Esophagus muscularis mucosa (tissue), 4 donors: Measurements from ENCODE around the gene DNAH12.

Source experiments
- EP300 ChIP-seq: sonication (generic); formaldehyde crosslinking; IDR thresholded peaks from one replicate; pipeline ENCODE4 v1.6.1; 2017; ENCODE audit warnings: antibody characterized with exemption
- POLR2A ChIP-seq: fragments of 450-650 bp; IDR thresholded peaks from one replicate; pipeline ENCODE4 v1.6.1; 2017; ENCODE audit warnings: antibody characterized with exemption, moderate library complexity, mild to moderate bottlenecking, low read depth
- POLR2AphosphoS5 ChIP-seq, 2 donors: sonication (generic); formaldehyde crosslinking; IDR thresholded peaks; one replicate each; pipeline ENCODE4 v1.6.1; 2017; ENCODE audit warnings: antibody characterized with exemption in 2 of 2
- TF ChIP-seq, protein P1 (sequence below), 3 experiments: fragments of 200-600 bp in 2 of 3; fragments of 450-650 bp in 1 of 3; sonication (generic) in 2 of 3; IDR thresholded peaks; one replicate each; pipeline ENCODE4 v1.5.1; 2017 to 2019; ENCODE audit warnings: antibody characterized with exemption in 3 of 3, mild to moderate bottlenecking in 2 of 3, moderate library complexity in 1 of 3

DNA sequence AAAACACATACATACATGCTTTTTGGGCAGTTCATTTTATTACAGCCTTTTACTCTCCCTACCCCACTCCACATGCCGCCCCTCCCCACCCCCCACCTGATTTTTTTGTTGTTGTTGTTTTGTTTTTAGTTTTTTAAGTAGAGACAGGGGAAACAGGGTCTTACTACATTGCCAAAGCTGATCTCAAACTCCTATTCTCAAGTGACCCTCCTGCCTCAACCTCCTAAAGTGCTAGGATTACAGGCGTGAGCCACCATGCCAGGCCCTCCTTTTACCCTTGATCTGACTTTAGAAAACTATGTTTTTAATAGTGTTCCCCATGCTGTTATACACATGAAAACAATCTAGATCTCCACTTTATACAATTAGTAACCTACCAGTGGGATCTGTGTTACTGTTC, 26.7 kb upstream of the DNAH12 start:
- TF ChIP-seq POLR2AphosphoS5 (IDR thresholded peaks at IDR 0.05) = no peak
- TF ChIP-seq POLR2A = no peak
- TF ChIP-seq, protein P1, sequence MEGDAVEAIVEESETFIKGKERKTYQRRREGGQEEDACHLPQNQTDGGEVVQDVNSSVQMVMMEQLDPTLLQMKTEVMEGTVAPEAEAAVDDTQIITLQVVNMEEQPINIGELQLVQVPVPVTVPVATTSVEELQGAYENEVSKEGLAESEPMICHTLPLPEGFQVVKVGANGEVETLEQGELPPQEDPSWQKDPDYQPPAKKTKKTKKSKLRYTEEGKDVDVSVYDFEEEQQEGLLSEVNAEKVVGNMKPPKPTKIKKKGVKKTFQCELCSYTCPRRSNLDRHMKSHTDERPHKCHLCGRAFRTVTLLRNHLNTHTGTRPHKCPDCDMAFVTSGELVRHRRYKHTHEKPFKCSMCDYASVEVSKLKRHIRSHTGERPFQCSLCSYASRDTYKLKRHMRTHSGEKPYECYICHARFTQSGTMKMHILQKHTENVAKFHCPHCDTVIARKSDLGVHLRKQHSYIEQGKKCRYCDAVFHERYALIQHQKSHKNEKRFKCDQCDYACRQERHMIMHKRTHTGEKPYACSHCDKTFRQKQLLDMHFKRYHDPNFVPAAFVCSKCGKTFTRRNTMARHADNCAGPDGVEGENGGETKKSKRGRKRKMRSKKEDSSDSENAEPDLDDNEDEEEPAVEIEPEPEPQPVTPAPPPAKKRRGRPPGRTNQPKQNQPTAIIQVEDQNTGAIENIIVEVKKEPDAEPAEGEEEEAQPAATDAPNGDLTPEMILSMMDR (IDR thresholded peaks at IDR 0.05) = no peak
- TF ChIP-seq EP300 = no peak
